Measurements from ENCODE around the gene CHRNA3. TPM values are rescaled to one million over a fixed set of nuclear protein-coding genes. Genes with fewer than 3 reads are reported as not detected.

Gene CHRNA3
- total RNA-seq, 2 donors from 2014 or later = not detected

- no peak overlapping the region for H3K4me3 Mint-ChIP-seq
- H3K4me1 Mint-ChIP-seq (ENCODE audit: low read depth in 2 of 2) = peaks cover 0 to 3% of the 10 kb centered on the region in 2 donors
- ATAC-seq (no peak), DNase-seq (ENCODE audit: low spot score) (no peak)
- H3K9me3 Mint-ChIP-seq = no peaks in the 10 kb centered on the region
- H3K27me3 Mint-ChIP-seq = no peaks in the 10 kb centered on the region
- H3K36me3 Mint-ChIP-seq = peaks cover 20% of the 10 kb centered on the region
- H3K27ac Mint-ChIP-seq = no peak overlapping the region
Observed at GRCh38 chr15:78550194-78550593, 70.6 kb downstream of the CHRNA3 start.

Other genes starting within 250 kb of the CHRNA3 start
- gene IREB2, start 182.8 kb downstream of the CHRNA3 start, total RNA-seq = 10 to 100 TPM; 79.0 to 92.8 TPM
- gene HYKK, start 113.4 kb downstream of the CHRNA3 start, total RNA-seq = under 1 TPM; 0.50 to 0.56 TPM
- gene PSMA4, start 80.6 kb downstream of the CHRNA3 start, total RNA-seq = 100 to 1,000 TPM; 144 to 286 TPM
- gene CHRNA5, start 55.5 kb downstream of the CHRNA3 start, total RNA-seq = 1 to 10 TPM; 4.4 to 9.0 TPM
- gene CHRNB4, start 20.2 kb upstream of the CHRNA3 start, total RNA-seq = not detected
- gene ADAMTS7, start 190.5 kb upstream of the CHRNA3 start, total RNA-seq = under 1 TPM; 0.19 to 0.20 TPM